AG04449 (cell line): ENCODE data around the gene RAD23B.

Experiments
- CTCF ChIA-PET: fragments of 350-600 bp; formaldehyde crosslinking; extraction: SDS; loops from one replicate; lab custom pipeline; 2021; ENCODE audit warnings: antibody characterized with exemption; lab: Yijun Ruan, JAX
- POLR2A ChIA-PET: fragments of 400-600, 350-600 bp; formaldehyde crosslinking; extraction: SDS; loops from one replicate; lab custom pipeline; 2020; ENCODE audit warnings: antibody characterized with exemption, inconsistent platforms; lab: Yijun Ruan, JAX
- DNase-seq: peaks from one replicate; pipeline ENCODE4 v3.0.0-alpha.2; 2010; ENCODE audit warnings: low read depth, low spot score
- H3K4me3 ChIP-seq: 2 replicates; pipeline ENCODE4 v1.5.1; 2011; ENCODE audit warnings: low read depth, mild to moderate bottlenecking, control low read depth, low read length
- CTCF ChIP-seq: IDR thresholded peaks from one replicate; pipeline ENCODE4 v1.5.1; 2011; ENCODE audit warnings: mild to moderate bottlenecking, moderate library complexity, low read length, control low read depth, inconsistent platforms; ENCODE audit not compliant: insufficient read depth; ENCODE audit errors: missing control alignments

The RAD23B gene

GRCh38 chr9:107282759-107283622, at the start of gene RAD23B:
RAD23B (plus strand) TSS chr9:107283279; CDS start chr9:107283630, 351 bp downstream.
- ChIA-PET POLR2A (interaction anchor here (1.5 to 3.2 kb wide), 2 partner anchors 20 to 31 kb away, joined by 3 to 11 read pairs; no protein-coding TSS in a partner anchor), CTCF (interaction anchor here (1.2 to 1.6 kb wide), 2 partner anchors 16 to 100 kb away, joined by 3 to 4 read pairs; no protein-coding TSS in a partner anchor)
- peak; percentile 90 for DNase-seq
- peak within 1 kb of the TSS; percentile 94 for H3K4me3 ChIP-seq
- TF ChIP-seq CTCF, result no peak

DNA sequence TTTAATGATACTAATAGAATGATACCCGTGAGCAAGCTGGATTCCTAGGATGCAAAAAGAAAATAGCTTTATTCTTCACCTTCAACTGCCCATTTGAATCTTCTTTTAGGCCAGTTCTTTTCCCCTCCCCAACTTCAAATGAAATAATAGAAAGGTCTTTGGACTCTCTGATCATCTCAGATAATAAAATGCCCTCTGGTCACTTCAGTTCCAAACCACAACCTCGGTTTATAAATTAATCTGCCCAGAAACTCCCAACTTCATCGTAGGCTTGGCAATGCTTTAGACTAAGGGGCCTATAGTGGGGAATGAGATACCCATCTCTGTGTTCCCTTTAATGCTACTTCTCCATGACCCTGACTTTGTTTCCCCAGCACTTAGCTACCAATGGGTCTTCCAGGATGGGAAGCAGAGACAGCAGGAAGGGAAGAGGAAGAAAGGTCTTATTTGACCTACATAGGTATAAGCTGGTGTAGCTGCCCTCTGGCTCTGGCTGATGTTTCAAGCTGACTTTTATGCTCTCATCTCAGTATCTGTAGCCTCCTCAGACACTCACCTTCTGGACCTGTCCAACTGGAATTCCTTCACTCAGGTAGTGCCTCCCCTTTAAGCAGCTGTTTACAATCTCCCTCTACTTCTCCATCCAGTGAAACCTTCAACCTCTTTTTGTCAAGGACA, 47.2 kb upstream of the RAD23B start:
- ChIA-PET POLR2A (no interaction called here), CTCF (interaction anchor here (1.1 to 2.7 kb wide), 2 partner anchors 9 to 106 kb away, joined by 5 to 11 read pairs; no protein-coding TSS in a partner anchor)

DNA sequence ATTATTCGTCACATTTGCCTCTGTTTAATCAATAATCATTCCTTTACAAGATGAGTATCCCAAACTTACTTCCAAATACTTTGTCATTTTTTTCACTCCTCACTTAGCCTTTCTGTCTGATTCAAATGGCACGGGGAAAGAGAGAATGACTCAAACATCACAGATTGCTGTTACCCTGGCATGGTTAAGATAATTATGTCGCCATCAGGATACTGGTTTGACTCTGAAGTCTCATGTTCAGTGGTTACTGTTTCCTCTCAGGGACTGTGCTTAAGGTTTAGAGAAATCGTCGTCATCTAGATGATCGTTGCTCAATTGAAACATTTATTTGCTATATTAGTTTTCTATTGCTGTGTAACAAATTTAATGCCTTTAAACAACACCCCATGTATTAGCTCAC, 45.2 kb upstream of the RAD23B start:
- H3K4me3 ChIP-seq, result no peak overlapping the region
- no peak for TF ChIP-seq CTCF
- CTCF ChIA-PET, result interaction anchor here (1.2 to 2.7 kb wide), 2 partner anchors 9 to 11 kb away, joined by 6 to 11 read pairs; no protein-coding TSS in a partner anchor
- no peak for DNase-seq
- POLR2A ChIA-PET, result no interaction called here

More for the DNA sequence above, 47.2 kb upstream of the RAD23B start:
- DNase-seq, result no peak
- no peak overlapping the region for H3K4me3 ChIP-seq
- TF ChIP-seq CTCF, result no peak

GRCh38 chr9:107239474-107239873, 43.6 kb upstream of the RAD23B start:
- no peak for TF ChIP-seq CTCF
- DNase-seq, result no peak
- CTCF ChIA-PET, result interaction anchor here (1.0 to 3.7 kb wide), 7 partner anchors 10 to 105 kb away, joined by 3 to 32 read pairs (median 5); no protein-coding TSS in a partner anchor
- POLR2A ChIA-PET, result interaction anchor here (0.8 kb wide), 1 partner anchor 46 kb away, joined by 3 read pairs; no protein-coding TSS in a partner anchor
- H3K4me3 ChIP-seq, result no peak overlapping the region

- no peak overlapping the region for H3K4me3 ChIP-seq
- ChIA-PET CTCF (interaction anchor here (1.0 to 3.7 kb wide), 7 partner anchors 9 to 105 kb away, joined by 3 to 32 read pairs (median 5); no protein-coding TSS in a partner anchor), POLR2A (no interaction called here)
- DNase-seq, result no peak
- TF ChIP-seq CTCF, result no peak
These were observed 42.8 kb upstream of the RAD23B start for GRCh38 chr9:107240260-107240659.
